Adrenal gland (tissue), 12 donors: ENCODE data around the gene FAM50A. TPM values are rescaled to one million over a fixed set of nuclear protein-coding genes. Genes with fewer than 3 reads are reported as not detected.

ENCODE experiments used
- DNase-seq, 7 donors: peaks; one replicate each; pipeline ENCODE4 v3.0.0-alpha.2; 2019 to 2020
- H3K27ac ChIP-seq, 5 donors: fragments of 200-600 bp; sonication (generic) in 4 of 5; 1 replicate in 3 of 5; 2 replicates in 2 of 5; pipeline versions ENCODE4 v1.5.1 to v1.8.0; 2016 to 2020; ENCODE audit warnings: mild to moderate bottlenecking in 1 of 5
- H3K27me3 ChIP-seq: fragments of 200-600 bp; 2 replicates; pipeline ENCODE4 v1.8.0; 2021
- H3K36me3 ChIP-seq, 2 donors: fragments of 200-600 bp; replicated peaks in 1 of 2; 1 replicate in 1 of 2; 2 replicates in 1 of 2; pipeline versions ENCODE4 v1.5.1 to v1.8.0; 2018 to 2022
- H3K4me1 ChIP-seq, 2 donors: fragments of 200-600 bp; replicated peaks in 1 of 2; 1 replicate in 1 of 2; 2 replicates in 1 of 2; pipeline versions ENCODE4 v1.5.1 to v1.8.0; 2018 to 2021
- H3K4me3 ChIP-seq, 4 donors: fragments of 200-600 bp; sonication (generic) in 3 of 4; one replicate each; pipeline ENCODE4 v1.5.1; 2016 to 2018
- H3K9me3 ChIP-seq, 3 donors: fragments of 200-600 bp; sonication (generic) in 1 of 3; replicated peaks in 1 of 3; 1 replicate in 2 of 3; 2 replicates in 1 of 3; pipeline versions ENCODE4 v1.5.1 to v1.8.0; 2016 to 2021
- POLR2A ChIP-seq, 2 donors: fragments of 450-650 bp; IDR thresholded peaks; one replicate each; pipeline ENCODE4 v1.6.1; 2017; ENCODE audit warnings: antibody characterized with exemption in 2 of 2, mild to moderate bottlenecking in 2 of 2, moderate library complexity in 1 of 2
- WGBS, 4 donors: extraction: QIAGEN DNeasy Blood & Tissue Kit in 2 of 4; methylation state at CpG; one replicate each; pipeline versions ENCODE4 v1.1.5 to v1.1.7; 2013 to 2017; 5-methylcytosine and 5-hydroxymethylcytosine counted together
- intact Hi-C, 2 donors: fragments of 100-400 bp; cut with DNase I; formaldehyde crosslinking; loops; one replicate each; pipeline versions ENCODE4 v1.14.1 to v1.15.0; 2022 to 2023
- polyA plus RNA-seq, 3 donors: library from polyadenylated mRNA; stranded (reverse); fragments of 200-250 nt in 2 of 3; fragments of 350-450 nt in 1 of 3; fragmentation: Illumina TruSeq in 1 of 3; extraction: RNeasy Lipid Tissue Mini Kit (QIAGEN cat#74804) in 1 of 3; gene quantifications; one replicate each; pipeline ENCODE4 v1.2.3, GENCODE V29; 2013 to 2014
- total RNA-seq, 9 donors: library from RNA; depleted of rRNA in 4 of 9; stranded (reverse); fragments of >200 nt in 4 of 9; fragments of 120-200 nt in 1 of 9; fragmentation: NEBNext Ultra II Directional in 1 of 9; extraction: Animal tissue kit (Norgen Biotek cat#: 25700) in 1 of 9; gene quantifications; one replicate each; pipeline versions ENCODE4 v1.1.0 to v1.2.4, GENCODE V29; 2013 to 2023
- TF ChIP-seq, protein P1 (sequence below), 6 experiments: fragments of 450-650 bp in 4 of 6; fragments of 200-600 bp in 2 of 6; sonication (generic) in 1 of 6; IDR thresholded peaks; 1 replicate in 5 of 6; 2 replicates in 1 of 6; pipeline versions ENCODE4 v1.5.1 to v1.8.0; 2016 to 2021; ENCODE audit warnings: antibody characterized with exemption in 6 of 6, mild to moderate bottlenecking in 2 of 6, moderate library complexity in 1 of 6
- donor health status: healthy with polysubstance abuse.
- donor health status: Bipolar disorder and iron deficiency.
- donor health status: DM: yes; HTN: yes; CAD: no.
- donor health status: DM: no; HTN: no; CAD: no.
- donor health status: DM: no; HTN: no; CAD: no.
- donor health status: DM: yes; HTN: yes; CAD: no.

The FAM50A gene
- total and polyA plus RNA-seq, 12 donors, result 25.1 to 451 (median 59.4) TPM

DNA sequence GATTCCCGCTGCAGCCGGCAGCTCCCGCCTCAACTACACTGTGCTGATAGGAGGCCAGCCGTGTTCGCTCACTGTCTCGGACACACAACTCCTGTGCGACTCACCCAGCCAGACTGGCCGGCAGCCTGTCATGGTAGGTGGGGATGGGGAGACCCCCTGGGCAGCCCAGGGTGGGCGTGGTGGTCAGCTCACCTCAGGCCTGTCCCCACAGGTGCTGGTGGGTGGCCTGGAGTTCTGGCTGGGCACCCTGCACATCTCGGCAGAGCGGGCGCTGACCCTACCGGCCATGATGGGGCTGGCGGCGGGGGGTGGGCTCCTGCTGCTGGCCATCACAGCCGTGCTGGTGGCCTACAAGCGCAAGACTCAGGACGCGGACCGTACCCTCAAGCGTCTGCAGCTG, 23.6 kb downstream of the FAM50A start:
- intact Hi-C loops, result no loop called here
- H3K9me3 ChIP-seq, result no peaks in the 10 kb centered on the region
- no peak for DNase-seq
- no peak overlapping the region for H3K4me3 ChIP-seq
- no peaks in the 10 kb centered on the region for H3K27me3 ChIP-seq
- no peak overlapping the region for H3K27ac ChIP-seq
- TF ChIP-seq POLR2A (IDR thresholded peaks at IDR 0.05), result no peak
- TF ChIP-seq, protein P1, sequence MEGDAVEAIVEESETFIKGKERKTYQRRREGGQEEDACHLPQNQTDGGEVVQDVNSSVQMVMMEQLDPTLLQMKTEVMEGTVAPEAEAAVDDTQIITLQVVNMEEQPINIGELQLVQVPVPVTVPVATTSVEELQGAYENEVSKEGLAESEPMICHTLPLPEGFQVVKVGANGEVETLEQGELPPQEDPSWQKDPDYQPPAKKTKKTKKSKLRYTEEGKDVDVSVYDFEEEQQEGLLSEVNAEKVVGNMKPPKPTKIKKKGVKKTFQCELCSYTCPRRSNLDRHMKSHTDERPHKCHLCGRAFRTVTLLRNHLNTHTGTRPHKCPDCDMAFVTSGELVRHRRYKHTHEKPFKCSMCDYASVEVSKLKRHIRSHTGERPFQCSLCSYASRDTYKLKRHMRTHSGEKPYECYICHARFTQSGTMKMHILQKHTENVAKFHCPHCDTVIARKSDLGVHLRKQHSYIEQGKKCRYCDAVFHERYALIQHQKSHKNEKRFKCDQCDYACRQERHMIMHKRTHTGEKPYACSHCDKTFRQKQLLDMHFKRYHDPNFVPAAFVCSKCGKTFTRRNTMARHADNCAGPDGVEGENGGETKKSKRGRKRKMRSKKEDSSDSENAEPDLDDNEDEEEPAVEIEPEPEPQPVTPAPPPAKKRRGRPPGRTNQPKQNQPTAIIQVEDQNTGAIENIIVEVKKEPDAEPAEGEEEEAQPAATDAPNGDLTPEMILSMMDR (IDR thresholded peaks at IDR 0.05), result no peak
- peaks cover 0 to 76% of the 10 kb centered on the region in 2 donors for H3K36me3 ChIP-seq
- 94 to 100% (median 95%) methylated on average over 6 to 21 of the region's 21 CpGs for WGBS, 4 donors
- no peaks in the 10 kb centered on the region for H3K4me1 ChIP-seq

DNA sequence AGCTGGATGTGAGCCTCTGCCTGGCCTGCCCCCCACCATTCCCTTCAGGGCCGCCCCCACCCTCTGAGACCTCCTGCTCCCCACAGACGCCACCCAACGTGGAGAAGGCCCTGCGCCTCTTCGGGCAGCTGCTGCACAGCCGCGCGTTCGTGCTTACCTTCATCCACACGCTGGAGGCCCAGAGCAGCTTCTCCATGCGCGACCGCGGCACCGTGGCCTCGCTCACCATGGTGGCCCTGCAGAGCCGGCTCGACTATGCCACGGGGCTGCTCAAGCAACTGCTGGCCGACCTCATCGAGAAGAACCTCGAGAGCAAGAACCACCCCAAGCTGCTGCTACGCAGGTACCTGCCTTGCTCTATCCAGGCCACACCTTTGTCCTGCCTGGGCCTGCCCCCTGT, 24.3 kb downstream of the FAM50A start:
- no peaks in the 10 kb centered on the region for H3K4me1 ChIP-seq
- DNase-seq, result no peak
- H3K27me3 ChIP-seq, result no peaks in the 10 kb centered on the region
- no peak overlapping the region for H3K27ac ChIP-seq
- TF ChIP-seq, protein P1 (IDR thresholded peaks at IDR 0.05), result no peak
- no peak for TF ChIP-seq POLR2A (IDR thresholded peaks at IDR 0.05)
- H3K4me3 ChIP-seq, result no peak overlapping the region
- H3K36me3 ChIP-seq, result peaks cover 0 to 76% of the 10 kb centered on the region in 2 donors
- WGBS, 4 donors, result 92 to 100% (median 94%) methylated on average over 5 to 23 of the region's 23 CpGs; no CpG with 5 or more reads in 1 of the 4 donors
- no peaks in the 10 kb centered on the region for H3K9me3 ChIP-seq
- intact Hi-C loops, result no loop called here

DNA sequence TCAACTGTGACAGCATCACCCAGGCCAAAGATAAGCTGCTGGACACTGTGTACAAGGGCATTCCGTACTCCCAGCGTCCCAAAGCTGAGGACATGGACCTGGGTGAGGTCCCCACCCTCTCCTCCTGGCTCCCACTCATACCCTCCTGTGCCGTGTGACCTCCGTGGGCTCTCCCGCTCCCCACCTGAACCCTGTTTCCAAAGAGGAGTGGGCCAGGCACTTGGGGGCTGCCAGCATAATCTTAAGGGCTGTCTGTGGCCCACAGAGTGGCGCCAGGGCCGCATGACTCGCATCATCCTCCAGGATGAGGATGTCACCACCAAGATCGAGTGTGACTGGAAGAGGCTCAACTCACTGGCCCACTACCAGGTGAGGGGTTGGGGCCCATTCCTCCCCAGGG, 25.2 kb downstream of the FAM50A start:
- H3K4me3 ChIP-seq, result no peak overlapping the region
- no peaks in the 10 kb centered on the region for H3K4me1 ChIP-seq
- DNase-seq, result no peak
- no peak for TF ChIP-seq POLR2A (IDR thresholded peaks at IDR 0.05)
- TF ChIP-seq, protein P1 (IDR thresholded peaks at IDR 0.05), result no peak
- H3K36me3 ChIP-seq, result peaks cover 0 to 74% of the 10 kb centered on the region in 2 donors
- intact Hi-C loops, result no loop called here
- no peak overlapping the region for H3K27ac ChIP-seq
- H3K27me3 ChIP-seq, result no peaks in the 10 kb centered on the region
- H3K9me3 ChIP-seq, result no peaks in the 10 kb centered on the region
- WGBS, 4 donors, result 82 to 97% (median 90%) methylated on average over 3 to 9 of the region's 9 CpGs

DNA sequence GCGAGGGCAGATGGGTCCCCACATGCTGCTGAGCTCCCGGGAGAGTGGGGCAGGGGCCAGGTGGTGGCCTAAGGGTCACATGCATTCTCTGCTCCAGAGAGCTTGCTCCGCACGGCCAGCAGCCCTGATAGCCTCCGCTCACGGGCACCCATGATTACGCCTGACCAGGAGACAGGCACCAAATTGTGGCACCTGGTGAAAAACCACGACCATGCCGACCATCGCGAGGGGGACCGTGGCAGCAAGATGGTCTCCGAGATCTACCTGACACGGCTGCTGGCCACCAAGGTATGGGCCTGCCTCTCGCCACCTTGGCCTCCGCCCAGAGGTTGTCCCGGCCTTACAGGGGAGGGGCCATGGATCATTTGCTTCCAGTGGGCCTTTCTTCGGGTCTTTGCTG, 25.9 kb downstream of the FAM50A start:
- Histone ChIP-seq H3K27me3 (no peaks in the 10 kb centered on the region), H3K27ac (no peak overlapping the region), H3K4me3 (no peak overlapping the region), H3K9me3 (no peaks in the 10 kb centered on the region), H3K4me1 (no peaks in the 10 kb centered on the region), H3K36me3 (peaks cover 0 to 66% of the 10 kb centered on the region in 2 donors)
- no peak for DNase-seq
- no peak for TF ChIP-seq POLR2A (IDR thresholded peaks at IDR 0.05)
- TF ChIP-seq, protein P1 (IDR thresholded peaks at IDR 0.05), result no peak
- 89 to 100% (median 94%) methylated on average over 2 to 18 of the region's 18 CpGs; no CpG with 5 or more reads in 1 of the 4 donors for WGBS, 4 donors
- intact Hi-C loops, result no loop called here
